GM12874 (cell line): Measurements from ENCODE around the gene C19orf73.

Experiments
- CTCF ChIP-seq: IDR thresholded peaks from 2 replicates; pipeline ENCODE4 v1.5.1; 2011; ENCODE audit warnings: low read depth, mild to moderate bottlenecking, control low read depth, low read length, moderate library complexity; ENCODE audit not compliant: insufficient read depth

Gene C19orf73

GRCh38 chr19:49106648-49107135, 12.3 kb downstream of the C19orf73 start:
- TF ChIP-seq CTCF, result peak; percentile 86

- no peak for TF ChIP-seq CTCF
These were observed 14.6 kb downstream of the C19orf73 start for GRCh38 chr19:49104229-49104864.

- TF ChIP-seq CTCF, result no peak
These were observed 15.4 kb downstream of the C19orf73 start for GRCh38 chr19:49103331-49104085.

GRCh38 chr19:49102303-49102702, 16.6 kb downstream of the C19orf73 start:
- TF ChIP-seq CTCF, result no peak

- no peak for TF ChIP-seq CTCF
These were observed 17.8 kb downstream of the C19orf73 start for GRCh38 chr19:49101160-49101559.

GRCh38 chr19:49098795-49099194, 20.1 kb downstream of the C19orf73 start:
- TF ChIP-seq CTCF, result no peak

- TF ChIP-seq CTCF, result peak; percentile 98
These were observed 21.3 kb downstream of the C19orf73 start for GRCh38 chr19:49097453-49098288.
